ENCODE results near the gene ZNF619.

ZNF619 gene

GRCh38 chr3:40465111-40465407 is 11.9 kb upstream of the ZNF619 start:
- no peak for DNase-seq (ENCODE audit: low read depth, low spot score)

GRCh38 chr3:40465456-40465855 is 11.5 kb upstream of the ZNF619 start:
- no peak for DNase-seq (ENCODE audit: low read depth, low spot score)

GRCh38 chr3:40468018-40468417 is 8.9 kb upstream of the ZNF619 start:
- no peak for DNase-seq (ENCODE audit: low read depth, low spot score)

DNA sequence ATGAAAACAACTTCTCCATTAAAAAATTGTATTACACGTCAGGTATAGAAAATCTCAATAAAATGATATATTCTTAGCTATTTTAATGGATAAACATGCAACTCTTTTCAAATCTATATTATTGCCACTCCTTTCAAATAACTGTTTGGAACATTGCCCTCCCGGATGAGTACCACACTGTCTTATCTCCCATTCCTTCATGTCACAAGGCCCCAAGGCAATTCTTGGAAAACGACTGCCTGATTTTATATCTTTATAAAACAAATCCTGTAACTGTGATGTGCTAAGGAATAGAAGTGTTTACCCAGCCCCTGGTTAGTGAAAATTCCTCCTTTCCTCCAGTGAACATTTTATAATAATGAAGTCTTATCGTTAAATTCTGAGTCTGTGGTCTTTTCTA is 6.2 kb upstream of the ZNF619 start:
- DNase-seq (ENCODE audit: low read depth, low spot score) = no peak

DNA sequence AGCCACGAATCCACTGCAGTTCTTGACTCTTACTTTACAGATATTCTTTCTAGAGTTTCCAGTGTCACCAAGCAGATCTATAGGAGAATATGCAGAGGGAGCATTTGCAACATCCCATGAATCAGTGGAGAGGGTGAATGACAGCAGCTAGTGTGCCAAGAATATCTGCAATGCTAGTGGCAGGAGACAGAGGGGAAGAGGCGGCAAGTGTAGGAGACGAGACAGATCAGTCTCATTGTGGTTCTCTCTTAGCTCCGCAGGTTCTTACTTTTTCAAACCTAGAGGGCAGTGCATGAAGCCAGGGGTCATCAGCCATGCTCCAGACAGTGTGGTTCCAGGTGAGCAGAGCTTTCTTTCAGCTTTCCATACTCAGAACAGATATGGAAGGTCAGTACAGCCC is 744 bp downstream of the ZNF619 start:
- no peak for DNase-seq (ENCODE audit: low read depth, low spot score)

DNA sequence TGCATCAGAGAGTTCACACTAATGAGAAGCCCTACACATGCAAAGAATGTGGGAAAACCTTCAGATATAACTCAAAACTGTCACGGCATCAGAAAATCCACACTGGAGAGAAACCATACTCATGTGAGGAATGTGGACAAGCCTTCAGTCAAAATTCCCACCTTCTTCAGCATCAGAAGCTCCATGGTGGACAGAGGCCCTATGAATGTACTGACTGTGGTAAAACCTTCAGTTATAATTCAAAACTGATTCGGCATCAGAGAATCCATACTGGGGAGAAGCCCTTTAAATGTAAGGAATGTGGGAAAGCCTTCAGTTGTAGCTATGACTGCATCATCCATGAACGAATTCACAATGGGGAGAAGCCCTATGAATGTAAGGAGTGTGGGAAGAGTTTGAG is 10.2 kb downstream of the ZNF619 start:
- DNase-seq (ENCODE audit: low read depth, low spot score) = no peak

- no peak for DNase-seq (ENCODE audit: low read depth, low spot score)
These were observed 14.0 kb downstream of the ZNF619 start for GRCh38 chr3:40490916-40491315.

DNA sequence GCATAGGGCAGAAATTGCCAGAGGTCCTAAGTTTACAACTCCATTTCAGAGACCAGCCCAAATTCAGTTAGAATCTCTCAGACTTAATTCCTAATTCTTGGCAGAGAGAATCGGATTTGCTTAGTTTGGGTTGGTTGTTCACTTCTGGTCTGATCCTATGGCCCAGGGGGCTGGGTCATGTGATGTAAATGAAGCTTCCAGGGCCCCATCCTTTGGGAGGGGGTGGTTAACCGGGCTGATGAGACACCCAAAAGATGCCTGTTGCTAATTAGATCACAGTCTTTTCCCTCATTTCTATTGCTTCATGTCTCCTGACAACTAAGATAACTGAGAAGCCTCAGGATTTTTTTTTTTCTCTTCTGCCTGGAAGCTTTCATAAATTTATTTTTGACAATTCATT is 17.8 kb downstream of the ZNF619 start:
- DNase-seq (ENCODE audit: low read depth, low spot score) = no peak

GRCh38 chr3:40497288-40497687 is 20.4 kb downstream of the ZNF619 start:
- DNase-seq (ENCODE audit: low read depth, low spot score) = no peak

DNA sequence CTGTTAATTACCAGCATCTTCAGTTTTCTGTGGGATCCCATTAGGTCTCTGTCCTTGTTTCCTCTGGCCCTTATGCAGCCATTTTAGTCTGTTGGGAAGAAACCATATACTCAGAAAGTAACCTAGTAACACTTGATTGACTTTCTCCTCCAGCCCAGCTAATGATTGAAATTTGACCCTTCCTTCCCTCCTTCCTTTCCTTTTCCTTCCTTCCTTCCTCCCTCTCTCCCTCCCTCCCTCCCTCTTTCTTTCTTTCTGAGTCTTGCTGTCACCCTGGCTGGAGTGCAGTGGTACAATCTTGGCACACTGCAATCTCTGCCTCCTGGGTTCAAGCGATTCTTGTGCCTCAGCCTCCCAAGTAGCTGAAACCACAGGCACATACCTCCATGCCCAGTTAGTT is 23.0 kb downstream of the ZNF619 start:
- no peak for DNase-seq (ENCODE audit: low read depth, low spot score)

GRCh38 chr3:40502034-40502433 is 25.1 kb downstream of the ZNF619 start:
- no peak for DNase-seq (ENCODE audit: low read depth, low spot score)

- peak; percentile 82 for DNase-seq (ENCODE audit: low read depth, low spot score)
These were observed 27.9 kb downstream of the ZNF619 start for GRCh38 chr3:40504636-40505430.

DNA sequence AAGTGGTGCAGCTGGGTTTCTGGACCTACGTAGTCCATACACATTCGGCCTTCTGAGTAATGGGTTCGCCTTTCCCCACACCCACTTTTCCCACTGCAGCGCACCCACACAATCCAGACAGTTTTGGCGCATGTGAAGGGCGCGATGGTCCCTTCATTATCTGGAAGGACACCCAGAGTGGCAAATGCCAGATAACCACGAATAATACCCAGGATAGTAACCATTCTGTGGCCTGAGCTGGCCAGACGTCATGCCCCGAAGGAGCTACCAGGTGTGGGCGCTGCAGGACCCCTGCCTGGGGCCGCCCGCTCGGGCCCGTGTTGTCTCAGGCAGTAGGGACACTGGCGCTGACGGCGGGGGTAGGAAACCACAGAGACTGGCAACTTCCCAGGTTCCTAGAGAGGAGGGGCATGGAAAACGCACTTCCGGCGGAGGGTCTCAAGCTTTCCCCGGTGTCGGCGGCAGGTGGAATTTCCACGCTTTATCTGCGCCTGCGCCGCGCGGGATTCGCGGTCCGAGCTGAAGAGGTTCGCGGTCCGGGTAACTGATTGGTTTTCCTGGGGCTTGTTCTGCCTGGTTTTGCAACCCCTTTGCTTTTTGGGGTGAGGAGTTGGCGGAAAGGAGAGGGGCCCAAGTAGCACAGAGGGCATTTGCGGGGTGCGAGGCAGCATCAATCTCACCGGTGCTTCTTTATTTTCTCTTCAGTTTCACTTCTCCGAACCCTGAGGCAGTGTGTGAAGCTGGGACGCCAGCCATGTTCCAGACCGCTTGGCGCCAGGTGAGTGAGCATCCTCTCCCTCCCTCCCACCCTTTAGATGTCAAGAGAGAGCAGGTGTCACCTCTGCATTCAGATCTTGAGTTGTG is 28.9 kb downstream of the ZNF619 start, which contains the start of gene ZNF620:
Gene ZNF620 (plus strand): TSS at position 441 of the 864 bp plus-strand sequence. CDS start 314 bp downstream, at position 755.
- peak; percentile 88 for DNase-seq (ENCODE audit: low read depth, low spot score)

DNA sequence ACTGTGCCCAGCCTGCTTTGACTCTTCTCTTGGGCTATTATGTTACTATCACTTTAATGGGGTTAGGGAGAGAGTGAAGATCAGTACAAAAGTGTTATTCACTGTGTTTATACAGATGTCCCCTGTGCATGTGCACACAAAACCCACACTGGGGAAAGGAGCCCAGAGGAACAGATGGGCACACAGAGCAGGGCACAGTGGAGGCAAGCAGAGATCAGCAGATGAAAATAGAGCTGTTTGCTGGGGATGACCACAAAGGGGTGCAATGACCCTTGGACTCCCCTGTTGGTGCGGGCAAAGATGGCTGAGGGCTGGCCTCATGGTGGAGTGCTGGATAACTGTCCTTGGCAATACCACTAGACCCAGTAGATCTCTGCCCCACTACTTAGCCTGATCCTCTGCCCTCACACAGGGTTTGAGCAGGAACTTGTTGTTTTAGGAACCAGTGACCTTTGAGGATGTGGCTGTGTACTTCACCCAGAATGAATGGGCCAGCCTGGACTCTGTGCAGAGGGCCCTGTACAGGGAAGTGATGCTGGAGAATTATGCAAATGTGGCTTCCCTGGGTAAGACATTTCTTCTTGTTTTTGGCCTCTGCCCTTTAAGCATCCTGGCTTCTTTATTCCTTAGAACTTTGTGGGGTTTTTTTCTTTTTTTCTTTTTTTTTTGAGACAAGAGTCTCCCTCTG is 34.3 kb downstream of the ZNF619 start:
- no peak for DNase-seq (ENCODE audit: low read depth, low spot score)

DNA sequence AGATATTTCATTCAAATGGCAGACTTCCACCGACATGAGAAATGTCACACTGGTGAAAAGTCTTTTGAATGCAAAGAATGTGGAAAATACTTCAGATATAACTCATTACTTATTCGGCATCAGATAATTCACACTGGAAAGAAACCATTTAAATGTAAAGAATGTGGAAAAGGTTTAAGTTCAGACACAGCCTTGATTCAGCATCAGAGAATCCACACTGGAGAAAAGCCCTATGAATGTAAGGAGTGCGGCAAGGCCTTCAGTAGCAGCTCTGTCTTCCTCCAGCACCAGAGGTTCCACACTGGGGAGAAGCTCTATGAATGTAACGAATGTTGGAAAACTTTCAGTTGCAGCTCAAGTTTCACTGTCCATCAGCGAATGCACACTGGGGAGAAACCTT is 39.3 kb downstream of the ZNF619 start:
- peak; percentile 66 for DNase-seq (ENCODE audit: low read depth, low spot score)

DNA sequence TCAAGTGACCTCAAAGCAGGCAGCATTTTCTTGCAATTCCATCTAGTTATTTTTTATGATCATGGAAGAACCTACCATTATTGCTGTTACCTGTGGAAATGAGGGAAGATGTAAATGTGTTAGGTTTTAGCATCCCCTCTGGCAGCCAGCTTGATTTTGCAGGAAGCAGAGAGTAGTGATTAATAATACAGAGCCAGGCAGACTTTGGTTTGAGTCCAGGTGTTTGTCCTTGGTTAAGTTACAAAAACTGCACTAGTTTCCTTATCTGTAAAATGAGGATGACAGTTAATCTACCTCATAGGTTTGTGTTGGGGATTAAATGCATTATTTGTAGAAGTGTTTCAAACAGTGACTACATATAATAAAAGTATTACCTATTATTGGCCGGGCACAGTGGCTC is 41.1 kb downstream of the ZNF619 start:
- no peak for DNase-seq (ENCODE audit: low read depth, low spot score)

GRCh38 chr3:40518848-40519247 is 41.9 kb downstream of the ZNF619 start:
- DNase-seq (ENCODE audit: low read depth, low spot score) = no peak

GRCh38 chr3:40521254-40521653 is 44.3 kb downstream of the ZNF619 start:
- DNase-seq (ENCODE audit: low read depth, low spot score) = no peak

DNA sequence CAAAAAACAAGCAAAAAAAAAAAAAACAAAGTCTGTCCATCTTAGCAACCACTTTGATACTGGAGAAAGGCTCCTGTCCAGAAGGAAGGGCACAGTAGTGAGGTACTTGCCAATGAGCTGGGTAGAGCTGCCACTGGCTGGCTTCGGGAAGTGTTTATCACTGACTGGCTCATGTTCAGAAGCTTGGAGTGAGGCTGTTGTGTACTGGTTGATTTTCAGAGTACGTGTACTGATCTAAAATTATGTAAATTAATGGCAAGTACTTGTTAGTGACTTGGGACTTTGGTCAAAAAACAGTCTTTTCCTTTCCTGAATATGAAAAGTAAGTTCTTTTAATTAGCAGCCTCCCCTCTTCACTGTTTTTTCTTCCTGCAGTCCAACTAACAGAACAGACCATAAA is 46.9 kb downstream of the ZNF619 start:
- DNase-seq (ENCODE audit: low read depth, low spot score) = peak; percentile 8

DNA sequence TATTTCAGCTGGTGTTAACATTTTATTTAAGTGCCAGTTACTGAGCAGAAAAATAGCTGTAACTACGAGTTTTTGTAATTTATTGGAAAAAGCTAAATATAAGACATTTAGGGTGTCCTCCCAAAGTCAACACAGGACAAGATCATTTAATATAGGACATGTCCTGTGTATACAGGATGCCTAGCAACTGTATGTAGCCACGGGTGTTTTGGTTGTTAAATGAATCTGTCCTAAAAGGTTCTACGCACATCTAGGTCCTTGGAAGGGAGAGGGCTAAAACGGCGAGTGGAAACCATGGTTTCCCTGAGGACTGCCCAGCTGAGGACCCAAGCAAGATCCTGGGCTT is 47.3 kb downstream of the ZNF619 start:
- DNase-seq (ENCODE audit: low read depth, low spot score) = no peak

DNA sequence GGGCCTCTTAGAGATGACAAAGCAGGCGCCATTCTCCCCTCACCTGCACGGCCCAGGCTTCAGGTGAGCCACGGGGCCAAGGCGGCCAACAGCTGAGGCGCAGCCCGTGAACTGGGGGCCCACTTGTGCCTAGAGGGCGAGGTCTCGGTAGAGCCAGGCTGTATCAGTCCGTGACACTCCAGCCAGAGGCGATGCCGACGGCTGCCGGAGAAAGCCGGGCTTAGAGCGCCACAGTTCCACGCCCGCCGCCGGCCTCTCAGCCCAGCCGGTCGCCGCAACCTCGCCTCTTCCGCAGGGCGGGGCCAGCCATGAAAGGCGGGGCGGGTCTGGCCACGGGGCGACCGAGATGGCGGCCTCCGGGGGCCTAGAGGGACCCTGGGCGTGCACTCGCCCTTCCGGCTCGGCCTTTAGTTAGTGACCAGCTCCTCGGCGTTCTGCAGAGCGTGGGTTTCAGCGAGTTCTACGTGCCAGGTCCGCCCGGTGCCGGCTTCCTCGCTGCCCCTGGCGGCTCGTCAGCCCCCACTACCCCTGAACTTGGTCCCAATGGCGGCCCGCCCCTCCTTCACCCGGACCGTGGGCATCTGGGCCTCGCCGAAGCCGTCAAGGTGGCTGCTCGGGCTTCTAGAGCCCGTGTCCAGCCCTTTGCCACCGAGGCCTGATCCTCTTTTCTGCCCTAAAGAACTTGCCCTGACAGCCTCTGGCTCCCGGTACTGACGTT is 47.8 kb downstream of the ZNF619 start, which contains the start of gene ZNF621:
Gene ZNF621 (plus strand): TSS at position 393 of the 718 bp plus-strand sequence. CDS start 881 bp downstream, outside the sequence.
- DNase-seq (ENCODE audit: low read depth, low spot score) = peak; percentile 95

GRCh38 chr3:40528426-40528825 is 51.5 kb downstream of the ZNF619 start:
- DNase-seq (ENCODE audit: low read depth, low spot score) = no peak

All from astrocyte of the hippocampus (primary cell).